K562 (cell line): ENCODE measurements around the gene PRKCB. TPM values are rescaled to one million over a fixed set of nuclear protein-coding genes. Genes with fewer than 3 reads are reported as not detected.

Experiments used
- ATAC-seq: fragments of 200-7000 bp; cut with Tn5 transposase; 3 replicates; pipeline ENCODE4 v1.9.1; 2020; ENCODE audit warnings: moderate library complexity
- BruUV-seq: library from RNA; stranded (reverse); fragments of 400-500 nt; replicated peaks from 2 replicates; lab custom pipeline; 2021; lab: Mats Ljungman, UMichigan
- CTCF ChIA-PET: fragments of 300-600 bp; formaldehyde crosslinking; extraction: SDS; loops from one replicate; lab custom pipeline; 2021; ENCODE audit warnings: low intra/inter-chr PET ratio; lab: Yijun Ruan, JAX
- POLR2A ChIA-PET: fragments of 300-600, 350-650 bp; sonication (Branson Sonifier 250); formaldehyde crosslinking; extraction: SDS; loops from one replicate; lab custom pipeline; 2021; ENCODE audit warnings: antibody characterized with exemption, inconsistent platforms; lab: Yijun Ruan, JAX
- DNase-seq, 4 experiments: peaks; one replicate each; pipeline versions ENCODE4 v3.0.0 to v3.0.0-alpha.2; 2011 to 2018; ENCODE audit warnings: low spot score in 3 of 4, mixed read lengths in 3 of 4; ENCODE audit errors: extremely low read depth in 1 of 4
- FAIRE-seq: peaks from 2 replicates; lab custom pipeline; 2011; peaks lifted over from hg19 to GRCh38; lab: Jason Lieb, UNC
- H2AFZ ChIP-seq: 2 replicates; pipeline ENCODE4 v1.6.0; 2011; ENCODE audit warnings: low read depth, low read length, control low read depth, inconsistent platforms
- H3K27ac ChIP-seq: fragments of 200-600 bp; 3 replicates; pipeline ENCODE4 v1.8.0; 2011; ENCODE audit warnings: low read depth, mild to moderate bottlenecking, control low read depth, inconsistent platforms, low read length, moderate library complexity, mixed read lengths; ENCODE audit errors: extremely low read depth
- H3K27me3 ChIP-seq, 2 experiments: fragments of 300-600 bp in 1 of 2; 2 replicates in 1 of 2; 3 replicates in 1 of 2; pipeline versions ENCODE4 v1.6.0 to v1.8.0; 2011; ENCODE audit warnings: inconsistent platforms in 2 of 2, low read length in 2 of 2, mild to moderate bottlenecking in 1 of 2, mixed read lengths in 1 of 2, moderate library complexity in 1 of 2; ENCODE audit not compliant: control insufficient read depth in 2 of 2, insufficient read depth in 2 of 2
- H3K36me3 ChIP-seq: fragments of 300-600 bp; 3 replicates; pipeline ENCODE4 v1.8.0; 2011; ENCODE audit warnings: mild to moderate bottlenecking, low read length, inconsistent platforms; ENCODE audit not compliant: control insufficient read depth, insufficient read depth
- H3K4me1 ChIP-seq, 2 experiments: fragments of 200-600 bp in 1 of 2; replicated peaks in 1 of 2; 2 replicates in 1 of 2; 3 replicates in 1 of 2; pipeline versions ENCODE4 v1.5.1 to v1.8.0; 2011; ENCODE audit warnings: inconsistent platforms in 2 of 2, low read length in 2 of 2, mild to moderate bottlenecking in 1 of 2, mixed read lengths in 1 of 2, moderate library complexity in 1 of 2; ENCODE audit not compliant: control insufficient read depth in 2 of 2, insufficient read depth in 2 of 2
- H3K4me2 ChIP-seq: 2 replicates; pipeline ENCODE4 v1.6.1; 2011; ENCODE audit warnings: low read length, control low read depth, inconsistent platforms, mixed read lengths; ENCODE audit not compliant: insufficient read depth
- H3K4me3 ChIP-seq: fragments of 200-600 bp; sonication (generic), shearing (Covaris generic); 2 replicates; pipeline ENCODE4 v1.5.1; 2016; ENCODE audit warnings: control low read depth, inconsistent platforms
- H3K79me2 ChIP-seq: fragments of 200-600 bp; 3 replicates; pipeline ENCODE4 v1.8.0; 2011; ENCODE audit warnings: low read length, inconsistent platforms; ENCODE audit not compliant: control insufficient read depth, insufficient read depth
- H3K9ac ChIP-seq, 2 experiments: 2 replicates each; pipeline versions ENCODE4 v1.6.0 to v1.6.1; 2011; ENCODE audit warnings: low read depth in 2 of 2, low read length in 2 of 2, control low read depth in 1 of 2, inconsistent platforms in 1 of 2, mild to moderate bottlenecking in 1 of 2, mixed read lengths in 1 of 2; ENCODE audit not compliant: insufficient read depth in 1 of 2
- H3K9me1 ChIP-seq: one replicate; pipeline ENCODE4 v1.6.0; 2011; ENCODE audit warnings: inconsistent platforms, mild to moderate bottlenecking, low read length, moderate library complexity; ENCODE audit not compliant: control insufficient read depth, insufficient read depth
- H3K9me3 ChIP-seq: replicated peaks from 2 replicates; pipeline ENCODE4 v1.5.1; 2011; ENCODE audit warnings: low read depth, low read length, inconsistent platforms; ENCODE audit not compliant: control insufficient read depth, insufficient read depth
- H4K20me1 ChIP-seq: replicated peaks from 2 replicates; pipeline ENCODE4 v1.6.1; 2011; ENCODE audit warnings: low read length, inconsistent platforms, mixed read lengths; ENCODE audit not compliant: control insufficient read depth, insufficient read depth
- CREM ChIP-seq: IDR thresholded peaks from 2 replicates; pipeline ENCODE4 v1.6.1; 2014; ENCODE audit warnings: antibody characterized with exemption, low read depth
- EHMT2 ChIP-seq: fragments of 450-650 bp; IDR thresholded peaks from 2 replicates; pipeline ENCODE4 v1.6.1; 2018; ENCODE audit warnings: antibody characterized with exemption
- ESRRA ChIP-seq: fragments of 450-650 bp; IDR thresholded peaks from 2 replicates; pipeline ENCODE4 v1.6.1; 2014; ENCODE audit warnings: low read depth, mild to moderate bottlenecking, moderate library complexity, borderline replicate concordance
- KAT8 ChIP-seq: fragments of 450-650 bp; IDR thresholded peaks from 2 replicates; pipeline ENCODE4 v1.6.1; 2016; ENCODE audit warnings: low read depth, mild to moderate bottlenecking
- LCOR ChIP-seq: sonication (generic); formaldehyde crosslinking; IDR thresholded peaks from 2 replicates; pipeline ENCODE4 v1.8.0; 2022; ENCODE audit warnings: mild to moderate bottlenecking, missing genetic modification reagents
- MCM2 ChIP-seq: fragments of 450-650 bp; IDR thresholded peaks from 2 replicates; pipeline ENCODE4 v1.6.1; 2017; ENCODE audit warnings: low read depth, mild to moderate bottlenecking
- RAD21 ChIP-seq, 2 experiments: fragments of 250-450 bp in 1 of 2; fragments of 450-650 bp in 1 of 2; sonication (Bioruptor Pico) in 1 of 2; formaldehyde crosslinking in 1 of 2; IDR thresholded peaks in 1 of 2; conservative IDR thresholded peaks in 1 of 2; 2 replicates each; pipeline versions ENCODE4 v1.4.0 to v1.8.0; 2020 to 2022; ENCODE audit warnings: mild to moderate bottlenecking in 2 of 2, moderate library complexity in 1 of 2
- RB1 ChIP-seq: fragments of 450-650 bp; IDR thresholded peaks from 2 replicates; pipeline ENCODE4 v1.6.1; 2017; ENCODE audit warnings: low read depth, mild to moderate bottlenecking
- RFX1 ChIP-seq: fragments of 450-650 bp; IDR thresholded peaks from 2 replicates; pipeline ENCODE4 v1.6.1; 2016; ENCODE audit warnings: mild to moderate bottlenecking, moderate library complexity
- YY1 ChIP-seq, 3 experiments: IDR thresholded peaks; 2 replicates each; pipeline ENCODE4 v1.6.1; 2011; ENCODE audit warnings: low read length in 2 of 3, mild to moderate bottlenecking in 2 of 3, moderate library complexity in 2 of 3, borderline replicate concordance in 1 of 3, control low read depth in 1 of 3, low read depth in 1 of 3; ENCODE audit not compliant: insufficient read depth in 3 of 3, insufficient replicate concordance in 2 of 3, control insufficient read depth in 1 of 3, insufficient read length in 1 of 3; ENCODE audit errors: extremely low read depth in 1 of 3
- ZC3H11A ChIP-seq: IDR thresholded peaks from 2 replicates; pipeline ENCODE4 v1.6.1; 2012; ENCODE audit warnings: low read depth, low read length, improper control_type of control experiment
- ZNF24 ChIP-seq: fragments of 450-650 bp; IDR thresholded peaks from 2 replicates; pipeline ENCODE4 v1.6.1; 2016
- ZNF507 ChIP-seq: conservative IDR thresholded peaks from 2 replicates; pipeline ENCODE4 v1.6.1; 2017; ENCODE audit warnings: missing genetic modification characterization, missing compliant biosample characterization
- WGBS: fragments of 100-300 bp; shearing (Covaris generic); methylation state at CpG from one replicate; pipeline ENCODE4 v1.1.6; 2016; ENCODE audit warnings: low coverage, mixed read lengths; ENCODE audit not compliant: insufficient coverage; ENCODE audit errors: missing lambda C conversion rate; 5-methylcytosine and 5-hydroxymethylcytosine counted together
- in situ Hi-C: fragments of 300-500 bp; cut with MboI; formaldehyde crosslinking; loops from 4 replicates; pipeline ENCODE4 v1.15.0; 2018; ENCODE audit warnings: inconsistent platforms, mixed read lengths
- intact Hi-C: fragments of 100-400 bp; cut with micrococcal nuclease; formaldehyde crosslinking; loops from 2 replicates; pipeline ENCODE4 v1.14.2; 2022
- polyA plus RNA-seq, 8 experiments: library from polyadenylated mRNA; depleted of rRNA in 4 of 8; stranded (reverse) in 5 of 8; unstranded in 3 of 8; fragments of >200 nt; fragmentation: Nextera tagmentation in 2 of 8; fragmentation: Illumina TruSeq in 1 of 8; extraction: Ambion mirVana in 2 of 8; extraction: Trizol in 1 of 8; gene quantifications; 2 replicates each; pipeline versions ENCODE4 v1.2.1 to v1.2.3, GENCODE V29; 2011 to 2014; ENCODE audit warnings: inconsistent platforms in 1 of 8, missing spikeins in 1 of 8
- total RNA-seq, 7 experiments: library from RNA; depleted of rRNA in 6 of 7; stranded (reverse); fragments of >200 nt in 6 of 7; fragmentation: Illumina TruSeq in 2 of 7; extraction: Trizol in 2 of 7; gene quantifications; 2 replicates each; pipeline versions ENCODE4 v1.2.1 to v1.2.3, GENCODE V29; 2011 to 2021; ENCODE audit warnings: low replicate concordance in 1 of 7
- TF ChIP-seq, protein P1 (sequence below): sonication (generic); formaldehyde crosslinking; IDR thresholded peaks from 2 replicates; pipeline ENCODE4 v1.8.1; 2023; ENCODE audit warnings: mild to moderate bottlenecking, missing genetic modification reagents, moderate library complexity
- TF ChIP-seq, protein P2 (sequence below), 2 experiments: fragments of 450-650 bp in 1 of 2; sonication (generic) in 1 of 2; formaldehyde crosslinking in 1 of 2; IDR thresholded peaks in 1 of 2; conservative IDR thresholded peaks in 1 of 2; 2 replicates each; pipeline versions ENCODE4 v1.6.1 to v1.8.1; 2016 to 2023; ENCODE audit warnings: mild to moderate bottlenecking in 2 of 2, moderate library complexity in 2 of 2, inconsistent platforms in 1 of 2, missing genetic modification reagents in 1 of 2
- TF ChIP-seq, protein P3 (sequence below): fragments of 450-650 bp; IDR thresholded peaks from 2 replicates; pipeline ENCODE4 v1.6.1; 2016; ENCODE audit warnings: missing biosample characterization, missing genetic modification characterization
- TF ChIP-seq, protein P4 (sequence below): IDR thresholded peaks from 2 replicates; pipeline ENCODE4 v1.6.1; 2011; ENCODE audit warnings: borderline replicate concordance, low read depth, mild to moderate bottlenecking, moderate library complexity, low read length; ENCODE audit not compliant: insufficient read depth, poor library complexity, severe bottlenecking

Gene PRKCB
- total and polyA plus RNA-seq, 9 of the 15 experiments (the other 6 are each of a cell fraction or from before 2014, with no cell fraction given): 49.9 to 276 (median 148) TPM

DNA sequence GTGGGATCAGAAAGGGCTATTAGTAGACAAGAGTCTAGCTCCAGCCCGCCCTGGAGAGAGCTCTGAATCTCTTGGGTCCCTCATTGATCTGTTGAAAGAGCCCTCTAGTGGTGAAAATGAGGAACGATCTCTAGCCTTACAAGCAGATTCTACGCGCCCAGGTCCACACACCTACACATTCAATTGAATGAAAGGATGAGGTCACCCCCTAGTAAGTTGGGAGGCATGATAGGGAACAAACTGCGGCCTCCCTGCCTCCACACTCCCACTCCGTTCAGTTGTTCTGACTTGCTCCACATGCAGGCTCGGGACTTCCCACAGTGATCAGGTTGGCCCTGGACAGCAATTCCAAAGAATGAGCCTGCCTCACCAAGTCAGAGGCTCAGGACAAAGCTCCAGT lies 417.4 kb downstream of the PRKCB start:
- H3K9ac ChIP-seq: no peak overlapping the region
- H2AFZ ChIP-seq: no peak overlapping the region
- peaks cover 0 to 8% of the 10 kb centered on the region in 2 experiments; a peak in 1 of 5 replicates for H3K4me1 ChIP-seq
- H3K27me3 ChIP-seq: peaks cover 5 to 12% of the 10 kb centered on the region in 2 experiments; a peak in 2 of 5 replicates
- H3K36me3 ChIP-seq: no peaks in the 10 kb centered on the region
- H3K79me2 ChIP-seq: no peaks in the 10 kb centered on the region
- H3K4me3 ChIP-seq: no peak overlapping the region
- no peaks in the 10 kb centered on the region for H3K9me3 ChIP-seq
- ATAC-seq (peak; percentile 89), DNase-seq (peak; percentile 63 to 73 (median 67)), FAIRE-seq (peak; percentile 93)
- H3K4me2 ChIP-seq: no peak overlapping the region
- BruUV-seq: no TSS peak
- ChIA-PET POLR2A (no interaction called here), CTCF (no interaction called here)
- no peaks in the 10 kb centered on the region for H3K9me1 ChIP-seq
- intact Hi-C loops (loop anchor here (2.0 to 10.0 kb wide), 3 partner anchors 182 to 518 kb away; no protein-coding TSS in a partner anchor), in situ Hi-C loops (loop anchor here (5.0 to 10.0 kb wide), 2 partner anchors 191 to 518 kb away; no protein-coding TSS in a partner anchor)
- H3K27ac ChIP-seq: no peak overlapping the region
- WGBS: 3% methylated on average over 7 of the region's 7 CpGs
- H4K20me1 ChIP-seq: 0 out of 2 replicates have a peak, but pooled peaks cover 4% of the 10 kb centered on the region
- TF ChIP-seq CREM (no peak), ZNF24 (no peak), LCOR (CRISPR knock-in tag) (no peak), KAT8 (no peak), ZNF507 (no peak), YY1 (IDR thresholded peaks at IDR 0.05; ENCODE audit: borderline replicate concordance in 1 of 3, control insufficient read depth in 1 of 3, extremely low read depth in 1 of 3, insufficient read depth in 3 of 3, insufficient read length in 1 of 3, insufficient replicate concordance in 2 of 3, low read depth in 1 of 3, low read length in 2 of 3) (no peak), ESRRA (no peak), ZC3H11A (no peak), MCM2 (no peak), RFX1 (no peak), EHMT2 (peak; percentile 59), RAD21 (CRISPR knock-in tag; conservative IDR thresholded peaks at IDR 0.05 in 1 of 2, IDR thresholded peaks at IDR 0.05 in 1 of 2) (peak; percentile 46 to 75), RB1 (0 out of 2 replicates have a peak, but pooled peaks have one; percentile 23)
- TF ChIP-seq, protein P1, sequence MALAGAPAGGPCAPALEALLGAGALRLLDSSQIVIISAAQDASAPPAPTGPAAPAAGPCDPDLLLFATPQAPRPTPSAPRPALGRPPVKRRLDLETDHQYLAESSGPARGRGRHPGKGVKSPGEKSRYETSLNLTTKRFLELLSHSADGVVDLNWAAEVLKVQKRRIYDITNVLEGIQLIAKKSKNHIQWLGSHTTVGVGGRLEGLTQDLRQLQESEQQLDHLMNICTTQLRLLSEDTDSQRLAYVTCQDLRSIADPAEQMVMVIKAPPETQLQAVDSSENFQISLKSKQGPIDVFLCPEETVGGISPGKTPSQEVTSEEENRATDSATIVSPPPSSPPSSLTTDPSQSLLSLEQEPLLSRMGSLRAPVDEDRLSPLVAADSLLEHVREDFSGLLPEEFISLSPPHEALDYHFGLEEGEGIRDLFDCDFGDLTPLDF (CRISPR knock-in tag): no peak
- TF ChIP-seq, protein P2, sequence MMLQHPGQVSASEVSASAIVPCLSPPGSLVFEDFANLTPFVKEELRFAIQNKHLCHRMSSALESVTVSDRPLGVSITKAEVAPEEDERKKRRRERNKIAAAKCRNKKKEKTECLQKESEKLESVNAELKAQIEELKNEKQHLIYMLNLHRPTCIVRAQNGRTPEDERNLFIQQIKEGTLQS (IDR thresholded peaks at IDR 0.05): peak; percentile 31; the same call in 1 of the 2 replicates
- TF ChIP-seq, protein P2 (CRISPR knock-in tag; conservative IDR thresholded peaks at IDR 0.05): no peak
- TF ChIP-seq, protein P3, sequence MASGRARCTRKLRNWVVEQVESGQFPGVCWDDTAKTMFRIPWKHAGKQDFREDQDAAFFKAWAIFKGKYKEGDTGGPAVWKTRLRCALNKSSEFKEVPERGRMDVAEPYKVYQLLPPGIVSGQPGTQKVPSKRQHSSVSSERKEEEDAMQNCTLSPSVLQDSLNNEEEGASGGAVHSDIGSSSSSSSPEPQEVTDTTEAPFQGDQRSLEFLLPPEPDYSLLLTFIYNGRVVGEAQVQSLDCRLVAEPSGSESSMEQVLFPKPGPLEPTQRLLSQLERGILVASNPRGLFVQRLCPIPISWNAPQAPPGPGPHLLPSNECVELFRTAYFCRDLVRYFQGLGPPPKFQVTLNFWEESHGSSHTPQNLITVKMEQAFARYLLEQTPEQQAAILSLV (tag): no peak
- TF ChIP-seq, protein P4, sequence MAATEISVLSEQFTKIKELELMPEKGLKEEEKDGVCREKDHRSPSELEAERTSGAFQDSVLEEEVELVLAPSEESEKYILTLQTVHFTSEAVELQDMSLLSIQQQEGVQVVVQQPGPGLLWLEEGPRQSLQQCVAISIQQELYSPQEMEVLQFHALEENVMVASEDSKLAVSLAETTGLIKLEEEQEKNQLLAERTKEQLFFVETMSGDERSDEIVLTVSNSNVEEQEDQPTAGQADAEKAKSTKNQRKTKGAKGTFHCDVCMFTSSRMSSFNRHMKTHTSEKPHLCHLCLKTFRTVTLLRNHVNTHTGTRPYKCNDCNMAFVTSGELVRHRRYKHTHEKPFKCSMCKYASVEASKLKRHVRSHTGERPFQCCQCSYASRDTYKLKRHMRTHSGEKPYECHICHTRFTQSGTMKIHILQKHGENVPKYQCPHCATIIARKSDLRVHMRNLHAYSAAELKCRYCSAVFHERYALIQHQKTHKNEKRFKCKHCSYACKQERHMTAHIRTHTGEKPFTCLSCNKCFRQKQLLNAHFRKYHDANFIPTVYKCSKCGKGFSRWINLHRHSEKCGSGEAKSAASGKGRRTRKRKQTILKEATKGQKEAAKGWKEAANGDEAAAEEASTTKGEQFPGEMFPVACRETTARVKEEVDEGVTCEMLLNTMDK: no peak
